Esophagus muscularis mucosa (tissue), 4 donors: ENCODE data around the gene PRR18.

Source experiments
- EP300 ChIP-seq: sonication (generic); formaldehyde crosslinking; IDR thresholded peaks from one replicate; pipeline ENCODE4 v1.6.1; 2017; ENCODE audit warnings: antibody characterized with exemption
- POLR2AphosphoS5 ChIP-seq, 2 donors: sonication (generic); formaldehyde crosslinking; IDR thresholded peaks; one replicate each; pipeline ENCODE4 v1.6.1; 2017; ENCODE audit warnings: antibody characterized with exemption in 2 of 2
- TF ChIP-seq, protein P1 (sequence below), 3 experiments: fragments of 200-600 bp in 2 of 3; fragments of 450-650 bp in 1 of 3; sonication (generic) in 2 of 3; IDR thresholded peaks; one replicate each; pipeline ENCODE4 v1.5.1; 2017 to 2019; ENCODE audit warnings: antibody characterized with exemption in 3 of 3, mild to moderate bottlenecking in 2 of 3, moderate library complexity in 1 of 3

GRCh38 chr6:166289207-166290060, 18.8 kb downstream of the PRR18 start:
- TF ChIP-seq, protein P1, sequence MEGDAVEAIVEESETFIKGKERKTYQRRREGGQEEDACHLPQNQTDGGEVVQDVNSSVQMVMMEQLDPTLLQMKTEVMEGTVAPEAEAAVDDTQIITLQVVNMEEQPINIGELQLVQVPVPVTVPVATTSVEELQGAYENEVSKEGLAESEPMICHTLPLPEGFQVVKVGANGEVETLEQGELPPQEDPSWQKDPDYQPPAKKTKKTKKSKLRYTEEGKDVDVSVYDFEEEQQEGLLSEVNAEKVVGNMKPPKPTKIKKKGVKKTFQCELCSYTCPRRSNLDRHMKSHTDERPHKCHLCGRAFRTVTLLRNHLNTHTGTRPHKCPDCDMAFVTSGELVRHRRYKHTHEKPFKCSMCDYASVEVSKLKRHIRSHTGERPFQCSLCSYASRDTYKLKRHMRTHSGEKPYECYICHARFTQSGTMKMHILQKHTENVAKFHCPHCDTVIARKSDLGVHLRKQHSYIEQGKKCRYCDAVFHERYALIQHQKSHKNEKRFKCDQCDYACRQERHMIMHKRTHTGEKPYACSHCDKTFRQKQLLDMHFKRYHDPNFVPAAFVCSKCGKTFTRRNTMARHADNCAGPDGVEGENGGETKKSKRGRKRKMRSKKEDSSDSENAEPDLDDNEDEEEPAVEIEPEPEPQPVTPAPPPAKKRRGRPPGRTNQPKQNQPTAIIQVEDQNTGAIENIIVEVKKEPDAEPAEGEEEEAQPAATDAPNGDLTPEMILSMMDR (IDR thresholded peaks at IDR 0.05): no peak
- no peak for TF ChIP-seq POLR2AphosphoS5 (IDR thresholded peaks at IDR 0.05)
- no peak for TF ChIP-seq EP300
